GM18508 (cell line): ENCODE results near the gene PHACTR3.
"Not testable (repeated sequence)": the region's sequence is repeated elsewhere in the genome, so short reads cannot be mapped to it uniquely, and the experiment has no call there.

ENCODE experiments used
- ATAC-seq: cut with Tn5 transposase; IDR thresholded peaks from one replicate; pipeline ENCODE4 v1.9.1; 2021; ENCODE audit warnings: moderate number of reproducible peaks; ENCODE audit not compliant: insufficient read depth, unreplicated experiment

PHACTR3 gene

DNA sequence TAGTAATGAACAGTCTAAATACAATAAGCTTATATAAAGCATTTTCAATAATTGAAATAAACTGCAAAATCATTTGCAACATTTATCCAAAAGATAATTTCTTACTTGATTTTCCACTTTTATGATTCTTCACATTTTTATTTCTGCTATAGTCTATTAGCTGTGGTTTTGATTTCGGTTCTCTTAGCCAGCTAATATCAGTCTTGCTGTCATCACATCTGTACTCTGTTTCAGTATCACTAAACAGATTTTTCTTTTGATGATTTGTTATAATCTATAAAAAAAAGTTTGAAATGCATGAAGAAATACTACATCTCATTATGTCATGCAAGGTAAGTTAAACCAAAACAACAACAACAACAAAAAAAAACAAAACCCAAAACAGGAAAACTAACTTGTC lies 275.9 kb downstream of the PHACTR3 start:
- no peak for ATAC-seq

DNA sequence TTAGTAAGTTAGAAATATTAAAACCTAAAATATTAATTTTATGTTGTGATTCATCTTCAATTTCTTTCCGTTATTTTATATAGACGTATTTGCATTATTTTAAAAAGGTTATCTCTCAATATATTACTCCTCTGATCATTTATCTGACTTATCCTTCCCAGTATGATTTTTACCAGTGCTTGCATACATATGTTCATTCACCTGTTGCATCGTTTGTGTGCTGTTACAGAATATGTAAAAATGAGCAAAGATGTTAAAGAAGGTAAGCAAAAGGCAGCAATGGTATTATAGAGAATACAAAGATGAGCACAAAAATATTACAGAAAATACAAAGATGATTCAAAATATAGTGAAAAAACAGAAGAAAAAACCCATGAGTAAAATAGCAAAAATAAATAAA lies 280.2 kb downstream of the PHACTR3 start:
- ATAC-seq = no peak

DNA sequence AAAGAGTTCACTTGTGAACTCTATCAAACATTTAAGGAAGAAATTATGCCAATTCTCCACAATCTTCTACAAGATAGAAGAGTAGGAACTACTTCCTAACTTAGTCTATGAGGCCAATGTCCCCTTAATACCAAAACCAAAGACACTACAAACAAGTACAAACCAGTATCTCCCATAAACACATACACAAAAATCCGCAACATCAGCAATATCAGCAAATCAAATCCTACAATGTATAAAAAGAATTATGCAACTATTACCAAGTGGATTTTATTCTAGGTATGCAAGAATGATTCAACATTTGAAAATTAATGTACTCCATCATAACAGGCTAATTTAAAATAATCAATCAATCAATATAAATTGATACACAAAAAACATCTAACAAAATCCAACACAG lies 283.7 kb downstream of the PHACTR3 start:
- ATAC-seq = no peak

DNA sequence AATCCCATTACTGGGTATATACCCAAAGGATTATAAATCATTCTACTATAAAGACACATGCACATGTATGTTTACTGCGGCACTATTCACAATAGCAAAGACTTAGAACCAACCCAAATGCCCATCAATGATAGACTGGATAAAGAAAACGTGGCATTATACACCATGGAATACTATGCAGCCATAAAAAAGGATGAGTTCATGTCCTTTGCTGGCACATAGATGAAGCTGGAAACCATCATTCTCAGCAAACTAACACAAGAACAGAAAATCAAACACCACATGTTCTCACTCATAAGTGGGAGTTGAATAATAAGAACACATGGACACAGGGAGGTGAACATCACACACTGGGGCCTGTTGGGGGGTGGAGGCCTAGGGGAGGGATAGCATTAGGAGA lies 285.7 kb downstream of the PHACTR3 start:
- not testable (repeated sequence) for ATAC-seq

DNA sequence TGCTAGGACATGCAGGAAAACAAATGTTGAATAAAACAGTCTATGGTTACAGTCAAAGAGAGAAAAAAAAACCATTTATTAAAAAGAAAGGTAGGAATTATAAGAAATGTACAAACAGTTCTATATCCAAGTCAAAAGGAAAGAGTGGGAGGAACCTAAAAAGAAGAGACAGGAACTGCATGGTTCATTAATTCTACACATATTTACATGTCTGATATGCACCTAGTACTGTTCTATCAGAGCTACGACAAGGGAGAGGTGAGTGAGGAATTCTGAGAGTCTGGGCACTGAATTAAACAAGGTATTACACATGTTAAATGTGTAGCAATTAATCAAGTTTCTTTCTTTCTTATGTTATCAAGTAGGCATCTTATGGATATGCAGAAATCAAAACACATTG lies 287.2 kb downstream of the PHACTR3 start:
- ATAC-seq = no peak

DNA sequence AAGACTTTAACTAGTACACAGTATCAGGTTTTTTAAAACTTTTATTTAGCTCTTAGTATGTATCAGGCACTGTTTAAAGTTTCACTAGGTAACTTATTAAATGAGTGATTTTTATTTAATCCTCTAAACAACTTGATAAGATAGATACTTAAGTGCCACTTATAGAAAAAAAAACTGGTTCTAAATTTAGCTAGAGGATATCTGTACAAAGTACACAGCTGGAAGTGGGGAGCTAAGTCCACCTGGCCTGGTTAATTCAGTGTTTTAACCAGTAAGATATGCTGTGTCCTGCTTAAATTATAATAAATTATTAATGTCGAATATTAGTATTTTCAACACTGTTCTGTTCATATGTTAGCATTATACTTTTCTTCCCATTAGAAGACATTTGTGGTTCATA lies 291.6 kb downstream of the PHACTR3 start:
- ATAC-seq = no peak
